HepG2 (cell line): ENCODE results near the gene TXN2. TPM values are rescaled to one million over a fixed set of nuclear protein-coding genes. Genes with fewer than 3 reads are reported as not detected.

ENCODE experiments used
- ATM ChIP-seq: fragments of 450-650 bp; IDR thresholded peaks from 2 replicates; pipeline ENCODE4 v1.7.1; 2017; ENCODE audit warnings: mild to moderate bottlenecking, borderline replicate concordance
- KLF15 ChIP-seq: sonication (generic); formaldehyde crosslinking; IDR thresholded peaks from 2 replicates; pipeline ENCODE4 v1.8.1; 2023; ENCODE audit warnings: borderline replicate concordance, mild to moderate bottlenecking, inconsistent platforms, missing genetic modification reagents, mixed read lengths
- KMT2A ChIP-seq: sonication (generic); formaldehyde crosslinking; IDR thresholded peaks from 2 replicates; pipeline ENCODE4 v1.4.0; 2020; ENCODE audit warnings: missing genetic modification reagents
- PPARG ChIP-seq: conservative IDR thresholded peaks from 2 replicates; pipeline ENCODE4 v1.6.1; 2016; ENCODE audit warnings: missing biosample characterization, missing genetic modification reagents
- RBAK ChIP-seq: sonication (generic); formaldehyde crosslinking; IDR thresholded peaks from 2 replicates; pipeline ENCODE4 v1.5.1; 2020; ENCODE audit warnings: mild to moderate bottlenecking, missing genetic modification reagents
- SRSF4 ChIP-seq: fragments of 200-400 bp; formaldehyde crosslinking; IDR thresholded peaks from one replicate; pipeline ENCODE4 v1.6.1; 2018; ENCODE audit warnings: mild to moderate bottlenecking, low read depth, low read length, moderate library complexity; ENCODE audit not compliant: poor library complexity, severe bottlenecking
- ZNF160 ChIP-seq: sonication (generic); formaldehyde crosslinking; IDR thresholded peaks from 2 replicates; pipeline ENCODE4 v1.8.0; 2022; ENCODE audit warnings: mild to moderate bottlenecking, inconsistent platforms, missing genetic modification reagents
- ZNF644 ChIP-seq: IDR thresholded peaks from 2 replicates; pipeline ENCODE4 v1.6.1; 2016; ENCODE audit warnings: low read depth
- polyA plus RNA-seq, 8 experiments: library from polyadenylated mRNA; depleted of rRNA in 3 of 8; stranded (reverse) in 7 of 8; unstranded in 1 of 8; fragments of >200 nt; fragmentation: Illumina TruSeq in 4 of 8; extraction: Trizol in 4 of 8; gene quantifications; 2 replicates each; pipeline versions ENCODE4 v1.2.1 to v1.2.3, GENCODE V29; 2011 to 2016; ENCODE audit warnings: low read depth in 4 of 8, missing spikeins in 1 of 8, mixed read lengths in 1 of 8; ENCODE audit not compliant: insufficient read depth in 1 of 8
- total RNA-seq, 5 experiments: library from RNA; depleted of rRNA; stranded (reverse); fragments of >200 nt; fragmentation: Illumina TruSeq; extraction: Trizol; gene quantifications; 2 replicates each; pipeline ENCODE4 v1.2.3, GENCODE V29; 2016; ENCODE audit warnings: low read depth in 1 of 5
- TF ChIP-seq, protein P1 (sequence below): fragments of 450-650 bp; IDR thresholded peaks from 2 replicates; pipeline ENCODE4 v1.6.1; 2017; ENCODE audit warnings: mild to moderate bottlenecking
- TF ChIP-seq, protein P2 (sequence below): fragments of 450-650 bp; IDR thresholded peaks from 2 replicates; pipeline ENCODE4 v1.6.1; 2016
- TF ChIP-seq, protein P3 (sequence below): sonication (generic); formaldehyde crosslinking; IDR thresholded peaks from 2 replicates; pipeline ENCODE4 v1.8.0; 2022; ENCODE audit warnings: mild to moderate bottlenecking, missing genetic modification reagents, moderate library complexity
- TF ChIP-seq, protein P4 (sequence below): sonication (generic); formaldehyde crosslinking; IDR thresholded peaks from 2 replicates; pipeline ENCODE4 v1.5.1; 2020; ENCODE audit warnings: mild to moderate bottlenecking, moderate library complexity, missing genetic modification reagents
- TF ChIP-seq, protein P5 (sequence below): sonication (generic); formaldehyde crosslinking; IDR thresholded peaks from 2 replicates; pipeline ENCODE4 v1.4.0; 2020; ENCODE audit warnings: low read depth, missing genetic modification reagents

The TXN2 gene
- total and polyA plus RNA-seq, 2 of the 13 experiments (the other 11 are each of a cell fraction or from before 2014, with no cell fraction given): 41.4 to 109 TPM

DNA sequence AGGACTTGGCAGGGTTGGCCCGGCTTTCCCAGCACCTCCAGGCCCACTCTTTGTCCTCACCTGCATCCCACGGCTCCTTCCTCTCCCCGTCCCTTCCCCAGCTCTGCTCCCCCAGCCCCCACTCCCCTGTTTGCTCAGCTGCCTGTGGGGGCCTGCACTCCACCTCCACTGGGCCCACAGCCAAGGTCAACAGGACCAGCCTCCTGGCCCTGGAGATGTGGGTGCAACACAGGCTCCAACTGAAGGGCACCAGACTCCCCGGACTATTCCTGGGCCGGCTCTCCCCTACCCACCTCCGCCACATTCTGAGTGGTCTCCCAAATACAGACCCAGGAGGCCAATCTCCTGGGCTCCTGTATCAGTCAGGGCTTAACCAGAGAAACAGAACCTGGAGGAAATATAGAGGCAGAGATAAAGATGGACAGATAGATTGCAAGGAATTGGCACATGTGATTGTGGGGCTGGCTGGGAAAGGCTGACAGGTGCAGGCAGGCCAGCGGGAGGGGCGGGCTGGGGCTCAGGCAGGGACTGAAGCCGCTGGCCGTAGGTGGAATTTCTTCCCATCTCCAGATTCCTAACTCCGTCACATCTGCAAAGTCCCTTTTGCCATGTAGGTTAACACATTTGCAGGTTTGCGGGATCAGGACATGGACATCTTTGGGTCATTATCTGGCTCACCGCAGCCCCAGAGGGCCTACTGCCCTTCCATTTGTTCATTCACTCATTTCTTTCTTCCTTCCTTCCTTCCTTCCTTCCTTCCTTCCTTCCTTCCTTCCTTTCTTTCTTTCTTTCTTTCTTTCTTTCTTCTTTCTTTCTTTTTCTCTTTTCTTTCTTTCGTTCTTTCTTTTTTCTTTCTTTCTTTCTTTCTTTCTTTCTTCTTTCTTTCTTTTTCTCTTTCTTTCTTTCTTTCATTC, 47.9 kb downstream of the TXN2 start (continued):
- TF ChIP-seq, protein P1, sequence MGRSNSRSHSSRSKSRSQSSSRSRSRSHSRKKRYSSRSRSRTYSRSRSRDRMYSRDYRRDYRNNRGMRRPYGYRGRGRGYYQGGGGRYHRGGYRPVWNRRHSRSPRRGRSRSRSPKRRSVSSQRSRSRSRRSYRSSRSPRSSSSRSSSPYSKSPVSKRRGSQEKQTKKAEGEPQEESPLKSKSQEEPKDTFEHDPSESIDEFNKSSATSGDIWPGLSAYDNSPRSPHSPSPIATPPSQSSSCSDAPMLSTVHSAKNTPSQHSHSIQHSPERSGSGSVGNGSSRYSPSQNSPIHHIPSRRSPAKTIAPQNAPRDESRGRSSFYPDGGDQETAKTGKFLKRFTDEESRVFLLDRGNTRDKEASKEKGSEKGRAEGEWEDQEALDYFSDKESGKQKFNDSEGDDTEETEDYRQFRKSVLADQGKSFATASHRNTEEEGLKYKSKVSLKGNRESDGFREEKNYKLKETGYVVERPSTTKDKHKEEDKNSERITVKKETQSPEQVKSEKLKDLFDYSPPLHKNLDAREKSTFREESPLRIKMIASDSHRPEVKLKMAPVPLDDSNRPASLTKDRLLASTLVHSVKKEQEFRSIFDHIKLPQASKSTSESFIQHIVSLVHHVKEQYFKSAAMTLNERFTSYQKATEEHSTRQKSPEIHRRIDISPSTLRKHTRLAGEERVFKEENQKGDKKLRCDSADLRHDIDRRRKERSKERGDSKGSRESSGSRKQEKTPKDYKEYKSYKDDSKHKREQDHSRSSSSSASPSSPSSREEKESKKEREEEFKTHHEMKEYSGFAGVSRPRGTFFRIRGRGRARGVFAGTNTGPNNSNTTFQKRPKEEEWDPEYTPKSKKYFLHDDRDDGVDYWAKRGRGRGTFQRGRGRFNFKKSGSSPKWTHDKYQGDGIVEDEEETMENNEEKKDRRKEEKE: no peak
- TF ChIP-seq, protein P2, sequence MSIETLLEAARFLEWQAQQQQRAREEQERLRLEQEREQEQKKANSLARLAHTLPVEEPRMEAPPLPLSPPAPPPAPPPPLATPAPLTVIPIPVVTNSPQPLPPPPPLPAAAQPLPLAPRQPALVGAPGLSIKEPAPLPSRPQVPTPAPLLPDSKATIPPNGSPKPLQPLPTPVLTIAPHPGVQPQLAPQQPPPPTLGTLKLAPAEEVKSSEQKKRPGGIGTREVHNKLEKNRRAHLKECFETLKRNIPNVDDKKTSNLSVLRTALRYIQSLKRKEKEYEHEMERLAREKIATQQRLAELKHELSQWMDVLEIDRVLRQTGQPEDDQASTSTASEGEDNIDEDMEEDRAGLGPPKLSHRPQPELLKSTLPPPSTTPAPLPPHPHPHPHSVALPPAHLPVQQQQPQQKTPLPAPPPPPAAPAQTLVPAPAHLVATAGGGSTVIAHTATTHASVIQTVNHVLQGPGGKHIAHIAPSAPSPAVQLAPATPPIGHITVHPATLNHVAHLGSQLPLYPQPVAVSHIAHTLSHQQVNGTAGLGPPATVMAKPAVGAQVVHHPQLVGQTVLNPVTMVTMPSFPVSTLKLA: no peak
- TF ChIP-seq ZNF160 (CRISPR knock-in tag): 0 out of 2 replicates have a peak, but pooled peaks have one; percentile 13
- TF ChIP-seq KLF15 (CRISPR knock-in tag): no peak
- TF ChIP-seq KMT2A: no peak
- 0 out of 2 replicates have a peak, but pooled peaks have one; percentile 45 for TF ChIP-seq PPARG (CRISPR knock-in tag)
- no peak for TF ChIP-seq ATM
- no peak for TF ChIP-seq RBAK (CRISPR knock-in tag)
- TF ChIP-seq, protein P3, sequence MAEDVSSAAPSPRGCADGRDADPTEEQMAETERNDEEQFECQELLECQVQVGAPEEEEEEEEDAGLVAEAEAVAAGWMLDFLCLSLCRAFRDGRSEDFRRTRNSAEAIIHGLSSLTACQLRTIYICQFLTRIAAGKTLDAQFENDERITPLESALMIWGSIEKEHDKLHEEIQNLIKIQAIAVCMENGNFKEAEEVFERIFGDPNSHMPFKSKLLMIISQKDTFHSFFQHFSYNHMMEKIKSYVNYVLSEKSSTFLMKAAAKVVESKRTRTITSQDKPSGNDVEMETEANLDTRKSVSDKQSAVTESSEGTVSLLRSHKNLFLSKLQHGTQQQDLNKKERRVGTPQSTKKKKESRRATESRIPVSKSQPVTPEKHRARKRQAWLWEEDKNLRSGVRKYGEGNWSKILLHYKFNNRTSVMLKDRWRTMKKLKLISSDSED (CRISPR knock-in tag): no peak
- TF ChIP-seq SRSF4: no peak
- TF ChIP-seq, protein P4, sequence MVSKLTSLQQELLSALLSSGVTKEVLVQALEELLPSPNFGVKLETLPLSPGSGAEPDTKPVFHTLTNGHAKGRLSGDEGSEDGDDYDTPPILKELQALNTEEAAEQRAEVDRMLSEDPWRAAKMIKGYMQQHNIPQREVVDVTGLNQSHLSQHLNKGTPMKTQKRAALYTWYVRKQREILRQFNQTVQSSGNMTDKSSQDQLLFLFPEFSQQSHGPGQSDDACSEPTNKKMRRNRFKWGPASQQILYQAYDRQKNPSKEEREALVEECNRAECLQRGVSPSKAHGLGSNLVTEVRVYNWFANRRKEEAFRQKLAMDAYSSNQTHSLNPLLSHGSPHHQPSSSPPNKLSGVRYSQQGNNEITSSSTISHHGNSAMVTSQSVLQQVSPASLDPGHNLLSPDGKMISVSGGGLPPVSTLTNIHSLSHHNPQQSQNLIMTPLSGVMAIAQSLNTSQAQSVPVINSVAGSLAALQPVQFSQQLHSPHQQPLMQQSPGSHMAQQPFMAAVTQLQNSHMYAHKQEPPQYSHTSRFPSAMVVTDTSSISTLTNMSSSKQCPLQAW: peak; percentile 18; the same call in 1 of the 2 replicates
- no peak for TF ChIP-seq ZNF644 (CRISPR knock-in tag)
- TF ChIP-seq, protein P5, sequence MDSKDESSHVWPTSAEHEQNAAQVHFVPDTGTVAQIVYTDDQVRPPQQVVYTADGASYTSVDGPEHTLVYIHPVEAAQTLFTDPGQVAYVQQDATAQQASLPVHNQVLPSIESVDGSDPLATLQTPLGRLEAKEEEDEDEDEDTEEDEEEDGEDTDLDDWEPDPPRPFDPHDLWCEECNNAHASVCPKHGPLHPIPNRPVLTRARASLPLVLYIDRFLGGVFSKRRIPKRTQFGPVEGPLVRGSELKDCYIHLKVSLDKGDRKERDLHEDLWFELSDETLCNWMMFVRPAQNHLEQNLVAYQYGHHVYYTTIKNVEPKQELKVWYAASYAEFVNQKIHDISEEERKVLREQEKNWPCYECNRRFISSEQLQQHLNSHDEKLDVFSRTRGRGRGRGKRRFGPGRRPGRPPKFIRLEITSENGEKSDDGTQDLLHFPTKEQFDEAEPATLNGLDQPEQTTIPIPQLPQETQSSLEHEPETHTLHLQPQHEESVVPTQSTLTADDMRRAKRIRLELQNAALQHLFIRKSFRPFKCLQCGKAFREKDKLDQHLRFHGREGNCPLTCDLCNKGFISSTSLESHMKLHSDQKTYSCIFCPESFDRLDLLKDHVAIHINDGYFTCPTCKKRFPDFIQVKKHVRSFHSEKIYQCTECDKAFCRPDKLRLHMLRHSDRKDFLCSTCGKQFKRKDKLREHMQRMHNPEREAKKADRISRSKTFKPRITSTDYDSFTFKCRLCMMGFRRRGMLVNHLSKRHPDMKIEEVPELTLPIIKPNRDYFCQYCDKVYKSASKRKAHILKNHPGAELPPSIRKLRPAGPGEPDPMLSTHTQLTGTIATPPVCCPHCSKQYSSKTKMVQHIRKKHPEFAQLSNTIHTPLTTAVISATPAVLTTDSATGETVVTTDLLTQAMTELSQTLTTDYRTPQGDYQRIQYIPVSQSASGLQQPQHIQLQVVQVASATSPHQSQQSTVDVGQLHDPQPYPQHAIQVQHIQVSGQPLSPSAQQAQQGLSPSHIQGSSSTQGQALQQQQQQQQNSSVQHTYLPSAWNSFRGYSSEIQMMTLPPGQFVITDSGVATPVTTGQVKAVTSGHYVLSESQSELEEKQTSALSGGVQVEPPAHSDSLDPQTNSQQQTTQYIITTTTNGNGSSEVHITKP (CRISPR knock-in tag): 0 out of 2 replicates have a peak, but pooled peaks have one; percentile 60
